GM18508 (cell line): ENCODE measurements around the gene CDH13.

ENCODE experiments used
- ATAC-seq: cut with Tn5 transposase; IDR thresholded peaks from one replicate; pipeline ENCODE4 v1.9.1; 2021; ENCODE audit warnings: moderate number of reproducible peaks; ENCODE audit not compliant: insufficient read depth, unreplicated experiment

CDH13 gene

DNA sequence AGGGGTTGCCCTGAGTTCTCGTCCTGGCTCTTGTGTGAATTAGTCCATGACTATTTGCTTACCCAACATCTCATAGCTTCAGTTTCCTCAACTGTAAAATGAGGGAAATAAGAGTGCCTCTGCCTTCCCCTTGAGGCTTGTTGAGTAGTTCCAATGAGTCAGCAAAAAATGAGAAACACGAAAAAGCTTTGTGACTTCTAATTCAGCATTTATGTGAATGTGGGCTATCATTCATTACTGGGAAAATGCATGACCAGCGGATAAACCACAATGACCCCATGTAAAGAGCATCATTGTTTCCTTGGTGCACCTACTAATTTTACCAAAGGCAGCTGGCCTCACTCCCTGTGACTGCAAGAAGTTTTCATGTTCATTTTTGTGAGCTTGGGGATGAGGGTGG, 806.4 kb downstream of the CDH13 start:
- ATAC-seq, result no peak

- ATAC-seq, result no peak
Measured at GRCh38 chr16:83437036-83437435, 810.3 kb downstream of the CDH13 start.

GRCh38 chr16:83438326-83438725, 811.6 kb downstream of the CDH13 start:
- no peak for ATAC-seq

- ATAC-seq, result no peak
Measured at GRCh38 chr16:83439412-83439811, 812.6 kb downstream of the CDH13 start.

- ATAC-seq, result no peak
Measured at GRCh38 chr16:83441517-83441916, 814.7 kb downstream of the CDH13 start.

DNA sequence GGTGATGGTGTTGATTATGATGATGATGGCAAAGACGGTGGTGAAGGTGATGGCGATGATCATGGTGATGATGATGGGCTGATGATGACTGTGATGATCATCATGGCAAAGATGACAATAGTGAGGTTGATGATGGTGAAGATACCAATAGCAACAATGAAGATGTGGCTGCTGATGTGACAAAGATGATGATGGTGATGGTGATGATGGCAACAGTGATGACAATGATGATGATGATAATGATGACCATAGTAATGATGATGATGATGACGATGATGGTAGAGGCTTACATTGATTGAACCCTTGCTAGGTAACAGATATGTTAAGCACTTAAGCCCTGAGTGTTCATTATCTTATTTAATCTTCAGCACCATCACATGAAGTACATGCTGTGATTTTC, 817.2 kb downstream of the CDH13 start:
- no peak for ATAC-seq

GRCh38 chr16:83447560-83447959, 820.8 kb downstream of the CDH13 start:
- ATAC-seq, result no peak

DNA sequence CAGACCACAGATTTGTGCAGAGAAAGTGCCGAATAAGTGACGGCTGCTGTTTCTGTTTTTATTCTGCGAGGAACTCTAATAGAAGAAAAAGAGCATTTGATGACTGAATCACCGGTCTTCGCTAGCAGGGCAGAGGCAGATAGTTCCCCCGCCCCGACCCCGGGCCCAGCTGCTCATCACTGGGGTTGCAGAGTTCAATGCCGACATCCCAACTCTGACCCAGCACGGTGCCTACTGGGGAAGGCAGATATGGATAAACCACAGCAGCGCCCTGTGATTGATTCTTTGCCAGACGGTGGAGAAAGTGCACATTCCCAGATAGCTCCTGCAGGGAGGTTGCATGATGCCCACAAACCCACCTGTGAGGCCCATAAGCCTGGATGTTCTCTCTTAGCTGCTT, 823.1 kb downstream of the CDH13 start:
- ATAC-seq, result no peak

DNA sequence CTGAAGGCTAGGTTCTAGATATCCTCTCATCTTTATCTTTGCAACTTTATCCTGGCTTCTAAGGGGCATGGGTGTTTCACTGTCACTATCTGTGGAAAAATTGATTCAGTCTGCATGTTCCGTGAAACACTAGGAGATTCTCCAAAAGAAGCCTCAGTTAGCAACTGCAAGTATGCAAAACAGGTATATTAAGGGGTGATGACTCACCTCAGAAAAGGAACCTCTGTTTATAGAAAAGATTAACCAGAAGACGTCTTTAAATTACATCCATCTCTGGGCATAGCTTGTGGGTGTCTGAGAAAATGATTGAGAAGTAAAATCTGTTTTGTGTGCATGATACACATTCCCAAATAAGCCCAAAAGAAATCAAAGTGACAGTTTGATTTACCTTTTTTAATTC, 827.2 kb downstream of the CDH13 start:
- ATAC-seq, result no peak

GRCh38 chr16:83455716-83456115, 828.9 kb downstream of the CDH13 start:
- ATAC-seq, result no peak

DNA sequence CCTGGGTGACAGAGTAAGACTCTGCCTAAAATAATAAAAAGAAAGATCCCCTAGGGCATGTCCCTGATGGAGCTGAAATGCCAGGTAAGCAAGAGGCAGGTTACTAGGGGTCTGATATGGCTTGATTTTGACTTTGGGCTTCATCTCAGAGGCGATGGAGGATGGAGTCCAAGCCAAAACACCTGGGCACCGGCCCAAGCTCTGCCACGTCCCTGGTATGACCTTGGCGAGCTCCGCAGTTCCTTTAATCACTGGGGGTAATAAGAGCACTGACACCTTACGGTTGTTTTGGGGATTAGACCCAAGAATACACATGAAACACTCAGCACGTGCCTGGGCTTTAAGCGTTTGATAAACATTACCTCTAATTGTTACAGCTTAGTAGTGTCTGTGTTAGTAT, 830.2 kb downstream of the CDH13 start:
- no peak for ATAC-seq

- ATAC-seq, result peak; percentile 72
Measured at GRCh38 chr16:83458612-83459011, 831.8 kb downstream of the CDH13 start.

- no peak for ATAC-seq
Measured at GRCh38 chr16:83464991-83465390, 838.2 kb downstream of the CDH13 start.

DNA sequence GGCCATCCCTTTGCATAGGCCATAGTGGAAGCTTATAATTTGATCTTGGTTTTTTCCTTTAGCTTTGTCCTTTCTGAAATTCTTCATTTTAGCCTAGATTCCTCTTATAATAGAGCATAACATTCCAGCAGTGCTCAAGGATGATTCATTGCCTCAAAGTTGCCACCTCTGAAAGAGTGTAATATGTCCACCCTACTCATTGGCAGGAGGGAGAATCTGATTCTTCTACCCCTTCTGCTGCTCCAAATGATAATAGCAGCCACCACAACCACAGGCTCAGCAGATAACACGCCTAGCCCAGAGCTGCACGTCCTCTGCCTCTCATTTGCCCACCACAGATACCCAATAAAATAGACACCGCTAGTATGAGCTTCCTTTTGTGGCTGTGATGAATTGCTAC, 843.6 kb downstream of the CDH13 start:
- no peak for ATAC-seq

GRCh38 chr16:83472776-83473501, 846.2 kb downstream of the CDH13 start:
- no peak for ATAC-seq

GRCh38 chr16:83473926-83474650, 847.3 kb downstream of the CDH13 start:
- ATAC-seq, result no peak

DNA sequence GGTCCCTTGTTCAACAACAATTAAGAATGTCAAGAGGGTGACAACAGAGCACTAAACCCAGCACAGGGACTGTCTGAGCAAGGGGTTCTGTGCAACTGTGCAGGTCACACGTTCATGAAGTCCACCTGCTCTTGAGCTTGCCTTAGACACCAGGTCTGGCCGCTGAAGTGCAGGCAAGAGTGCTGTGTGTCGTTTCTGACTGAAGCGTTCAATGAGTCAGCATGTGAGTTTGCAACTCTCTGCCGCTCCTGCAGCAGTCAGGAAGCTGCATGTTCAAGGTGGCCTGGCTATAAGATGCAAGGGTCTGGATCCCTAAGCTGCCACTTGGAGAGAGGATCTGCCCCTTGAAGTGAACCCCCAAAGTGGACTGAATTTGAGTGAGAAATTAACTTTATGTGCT, 848.3 kb downstream of the CDH13 start:
- ATAC-seq, result no peak

DNA sequence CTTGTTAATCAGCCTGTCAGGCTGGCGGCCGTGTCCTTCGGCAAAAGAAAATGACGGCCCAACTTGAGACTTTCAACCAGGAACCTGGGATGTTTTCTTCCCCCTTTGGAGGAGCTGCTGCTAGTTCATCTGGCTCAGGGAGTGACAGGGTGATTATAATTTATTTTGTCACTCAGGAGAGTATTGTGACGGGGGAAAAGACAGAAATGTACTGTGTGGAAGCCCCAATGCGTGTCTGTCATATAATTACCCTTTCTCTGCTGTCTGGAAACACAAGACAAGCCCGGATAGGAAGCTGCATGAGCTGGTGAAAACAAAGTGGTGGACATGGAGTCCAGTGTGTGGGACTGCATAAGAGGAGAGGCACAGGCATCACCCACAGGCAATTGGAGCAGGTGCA, 854.8 kb downstream of the CDH13 start:
- ATAC-seq, result no peak

DNA sequence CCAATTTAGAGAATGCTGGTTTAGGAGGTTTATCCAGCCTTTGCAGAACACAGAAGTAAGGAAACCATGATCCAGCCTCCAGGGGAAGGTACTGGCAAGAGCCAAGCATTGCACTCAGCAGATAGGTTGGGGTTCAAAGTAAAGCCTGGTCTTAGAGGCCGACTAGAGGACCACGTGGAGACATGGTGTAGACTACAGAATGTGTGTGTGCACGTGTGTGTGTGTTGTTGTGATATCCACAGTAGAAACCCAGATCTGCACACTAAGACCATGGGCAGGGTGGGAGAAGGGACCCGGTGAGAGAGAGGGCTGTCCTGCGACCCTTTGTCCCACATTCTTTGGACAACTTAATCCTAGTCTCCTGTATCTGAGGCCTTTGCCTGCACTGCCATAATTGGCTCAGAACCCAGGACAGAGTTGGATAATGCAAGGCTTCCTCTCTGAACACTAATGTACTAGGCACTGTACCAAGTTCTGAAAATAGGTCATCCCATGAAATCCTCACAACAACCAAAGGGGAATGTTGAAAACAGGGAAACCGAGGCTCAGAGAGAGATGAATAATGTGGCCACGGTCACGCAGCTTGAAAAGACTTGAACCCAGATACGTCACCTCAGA, 855.9 kb downstream of the CDH13 start:
- no peak for ATAC-seq

- no peak for ATAC-seq
Measured at GRCh38 chr16:83490073-83490472, 863.3 kb downstream of the CDH13 start.

DNA sequence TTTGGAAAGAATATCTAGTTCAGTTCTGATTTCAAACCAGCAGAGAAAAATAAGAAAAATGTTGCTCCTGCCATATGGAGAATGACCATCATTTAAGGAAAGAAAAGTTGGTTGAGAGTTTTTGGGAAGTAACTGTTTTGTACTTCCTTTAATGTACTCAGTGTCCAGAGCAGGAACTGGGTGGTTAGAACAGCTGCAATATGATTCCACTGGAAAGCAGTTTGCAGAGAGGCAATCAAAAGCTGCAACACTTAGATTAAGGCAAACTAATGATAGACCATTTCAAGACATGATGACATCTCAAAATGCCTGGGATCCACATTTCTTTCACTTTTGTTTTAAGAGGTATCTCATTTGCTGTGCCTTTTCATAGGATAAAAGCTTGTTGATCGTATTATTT, 867.7 kb downstream of the CDH13 start:
- no peak for ATAC-seq

DNA sequence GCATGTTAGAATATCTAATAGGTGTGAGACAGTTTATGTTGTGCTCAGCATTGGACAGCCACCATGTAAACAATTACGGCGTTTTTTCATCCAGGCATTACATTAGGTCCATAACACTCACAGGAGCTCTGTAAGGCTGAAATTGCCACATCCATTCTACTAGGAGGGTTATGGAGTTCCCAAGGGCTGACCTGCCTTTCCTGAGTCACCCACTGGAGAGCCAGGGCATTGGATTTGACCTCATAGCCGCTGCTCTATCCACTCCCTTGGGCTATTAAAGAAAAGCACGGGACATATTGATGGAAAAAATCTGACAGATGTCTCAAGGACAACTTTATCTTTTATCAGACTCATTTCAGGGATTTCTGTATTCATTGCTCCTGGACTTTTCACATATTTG, 874.7 kb downstream of the CDH13 start:
- no peak for ATAC-seq
